HepG2 (cell line): ENCODE measurements around the gene CHTF18. TPM values are rescaled to one million over a fixed set of nuclear protein-coding genes. Genes with fewer than 3 reads are reported as not detected.

Source experiments
- ATAC-seq: fragments of 200-7000 bp; cut with Tn5 transposase; 3 replicates; pipeline ENCODE4 v1.9.1; 2020; ENCODE audit warnings: mild to moderate bottlenecking, moderate library complexity
- BruUV-seq: library from RNA; stranded (reverse); fragments of 400-500 nt; replicated peaks from 2 replicates; lab custom pipeline; 2021; lab: Mats Ljungman, UMichigan
- CTCF ChIA-PET: fragments of 300-600 bp; formaldehyde crosslinking; extraction: SDS; loops from one replicate; lab custom pipeline; 2021; ENCODE audit warnings: low total read pairs, inconsistent platforms, low intra/inter-chr PET ratio; lab: Yijun Ruan, JAX
- POLR2A ChIA-PET: fragments of 350-600 bp; sonication (Branson Sonifier 250); formaldehyde crosslinking; loops from one replicate; lab custom pipeline; 2020; ENCODE audit warnings: antibody characterized with exemption, inconsistent platforms; lab: Yijun Ruan, JAX
- DNase-seq: peaks from one replicate; pipeline ENCODE4 v3.0.0-alpha.2; 2015; ENCODE audit warnings: low spot score
- FAIRE-seq: peaks from 3 replicates; lab custom pipeline; 2011; peaks lifted over from hg19 to GRCh38; lab: Jason Lieb, UNC
- H2AFZ ChIP-seq: one replicate; pipeline ENCODE4 v1.6.1; 2011; ENCODE audit warnings: low read length, inconsistent platforms
- H3K27ac ChIP-seq: fragments of 300-600 bp; 3 replicates; pipeline ENCODE4 v1.8.0; 2011; ENCODE audit warnings: mixed run types, mild to moderate bottlenecking, mixed read lengths, low read length, inconsistent platforms; ENCODE audit not compliant: insufficient read depth; ENCODE audit errors: extremely low read length
- H3K27me3 ChIP-seq, 2 experiments: fragments of 200-600 bp in 1 of 2; 2 replicates in 1 of 2; 3 replicates in 1 of 2; pipeline versions ENCODE4 v1.6.0 to v1.8.0; 2011; ENCODE audit warnings: low read length in 2 of 2, mild to moderate bottlenecking in 2 of 2, moderate library complexity in 2 of 2, inconsistent platforms in 1 of 2; ENCODE audit not compliant: insufficient read depth in 2 of 2, control insufficient read depth in 1 of 2
- H3K36me3 ChIP-seq, 2 experiments: fragments of 200-600 bp in 1 of 2; replicated peaks in 1 of 2; 2 replicates in 1 of 2; 3 replicates in 1 of 2; pipeline versions ENCODE4 v1.5.1 to v1.8.0; 2011; ENCODE audit warnings: low read length in 2 of 2, inconsistent platforms in 1 of 2; ENCODE audit not compliant: insufficient read depth in 2 of 2, control insufficient read depth in 1 of 2
- H3K4me1 ChIP-seq: 2 replicates; pipeline ENCODE4 v1.5.1; 2012; ENCODE audit warnings: low read length, inconsistent platforms; ENCODE audit not compliant: insufficient read depth
- H3K4me2 ChIP-seq: 2 replicates; pipeline ENCODE4 v1.6.0; 2011; ENCODE audit warnings: low read depth, low read length, inconsistent platforms
- H3K4me3 ChIP-seq, 3 experiments: fragments of 200-600 bp in 1 of 3; sonication (generic), shearing (Covaris generic) in 1 of 3; replicated peaks in 1 of 3; 2 replicates each; pipeline ENCODE4 v1.5.1; 2011 to 2016; ENCODE audit warnings: low read length in 3 of 3, inconsistent platforms in 2 of 3, low read depth in 2 of 3, mild to moderate bottlenecking in 2 of 3, control low read depth in 1 of 3, mixed read lengths in 1 of 3; ENCODE audit not compliant: insufficient read depth in 1 of 3
- H3K79me2 ChIP-seq: one replicate; pipeline ENCODE4 v1.6.1; 2011; ENCODE audit warnings: low read length, inconsistent platforms; ENCODE audit not compliant: insufficient read depth
- H3K9ac ChIP-seq: 2 replicates; pipeline ENCODE4 v1.6.0; 2011; ENCODE audit warnings: mild to moderate bottlenecking, low read depth, low read length, inconsistent platforms; ENCODE audit not compliant: insufficient read depth
- H3K9me3 ChIP-seq: 2 replicates; pipeline ENCODE4 v1.5.1; 2012; ENCODE audit warnings: mild to moderate bottlenecking, low read length
- H4K20me1 ChIP-seq: 2 replicates; pipeline ENCODE4 v1.6.0; 2011; ENCODE audit warnings: inconsistent platforms, mild to moderate bottlenecking, low read length, moderate library complexity; ENCODE audit not compliant: insufficient read depth
- ATF1 ChIP-seq: IDR thresholded peaks from 2 replicates; pipeline ENCODE4 v1.6.1; 2016; ENCODE audit warnings: mild to moderate bottlenecking, control low read depth
- FOXC1 ChIP-seq: sonication (generic); formaldehyde crosslinking; IDR thresholded peaks from 2 replicates; pipeline ENCODE4 v1.8.0; 2022; ENCODE audit warnings: mild to moderate bottlenecking, missing genetic modification reagents, borderline replicate concordance
- FOXM1 ChIP-seq: sonication (generic); formaldehyde crosslinking; IDR thresholded peaks from 2 replicates; pipeline ENCODE4 v1.5.0; 2020; ENCODE audit warnings: missing genetic modification reagents
- KDM1A ChIP-seq: IDR thresholded peaks from 2 replicates; pipeline ENCODE4 v1.6.1; 2016; ENCODE audit warnings: missing compliant biosample characterization
- MAFG ChIP-seq: sonication (generic); formaldehyde crosslinking; IDR thresholded peaks from 2 replicates; pipeline ENCODE4 v1.5.1; 2020; ENCODE audit warnings: mild to moderate bottlenecking, missing genetic modification reagents
- PHB2 ChIP-seq: fragments of 450-650 bp; IDR thresholded peaks from 2 replicates; pipeline ENCODE4 v1.6.1; 2018; ENCODE audit not compliant: partially characterized antibody
- SMARCC2 ChIP-seq: fragments of 450-650 bp; IDR thresholded peaks from 2 replicates; pipeline ENCODE4 v1.6.1; 2017; ENCODE audit warnings: antibody characterized with exemption, mild to moderate bottlenecking
- TCF7 ChIP-seq: sonication (generic); IDR thresholded peaks from 2 replicates; pipeline ENCODE4 v1.6.1; 2016; ENCODE audit warnings: antibody characterized with exemption, low read depth
- ZBTB8A ChIP-seq: sonication (generic); formaldehyde crosslinking; IDR thresholded peaks from 2 replicates; pipeline ENCODE4 v1.4.0; 2020; ENCODE audit warnings: mild to moderate bottlenecking, low read depth, missing genetic modification reagents, borderline replicate concordance
- ZNF12 ChIP-seq: sonication (generic); formaldehyde crosslinking; IDR thresholded peaks from 2 replicates; pipeline ENCODE4 v1.5.0; 2020; ENCODE audit warnings: missing genetic modification reagents
- ZNF274 ChIP-seq: sonication (generic); formaldehyde crosslinking; IDR thresholded peaks from 2 replicates; pipeline ENCODE4 v1.5.1; 2020; ENCODE audit warnings: mild to moderate bottlenecking, missing genetic modification reagents
- ZNF616 ChIP-seq: sonication (generic); formaldehyde crosslinking; IDR thresholded peaks from 2 replicates; pipeline ENCODE4 v1.5.0; 2020; ENCODE audit warnings: low read depth, mild to moderate bottlenecking, missing genetic modification reagents
- ZNF747 ChIP-seq: sonication (generic); formaldehyde crosslinking; IDR thresholded peaks from 2 replicates; pipeline ENCODE4 v1.8.1; 2023; ENCODE audit warnings: missing genetic modification reagents, mild to moderate bottlenecking, borderline replicate concordance
- WGBS: methylation state at CpG from one replicate; pipeline ENCODE4 v1.1.6; 2017; ENCODE audit warnings: low lambda C conversion rate; 5-methylcytosine and 5-hydroxymethylcytosine counted together
- in situ Hi-C: cut with HindIII; loops from 2 replicates; pipeline ENCODE4 v1.10.0; 2017; ENCODE audit warnings: low pct_unique_long_range_greater_than_20kb; ENCODE audit not compliant: extremely low pct_ligation_motif_present
- intact Hi-C: fragments of 100-400 bp; cut with micrococcal nuclease; formaldehyde crosslinking; loops from one replicate; pipeline ENCODE4 v1.10.0; 2022; ENCODE audit not compliant: unreplicated experiment
- polyA plus RNA-seq, 8 experiments: library from polyadenylated mRNA; depleted of rRNA in 3 of 8; stranded (reverse) in 7 of 8; unstranded in 1 of 8; fragments of >200 nt; fragmentation: Illumina TruSeq in 4 of 8; extraction: Trizol in 4 of 8; gene quantifications; 2 replicates each; pipeline versions ENCODE4 v1.2.1 to v1.2.3, GENCODE V29; 2011 to 2016; ENCODE audit warnings: low read depth in 4 of 8, missing spikeins in 1 of 8, mixed read lengths in 1 of 8; ENCODE audit not compliant: insufficient read depth in 1 of 8
- total RNA-seq, 5 experiments: library from RNA; depleted of rRNA; stranded (reverse); fragments of >200 nt; fragmentation: Illumina TruSeq; extraction: Trizol; gene quantifications; 2 replicates each; pipeline ENCODE4 v1.2.3, GENCODE V29; 2016; ENCODE audit warnings: low read depth in 1 of 5
- TF ChIP-seq, protein P1 (sequence below): sonication (generic); formaldehyde crosslinking; conservative IDR thresholded peaks from 2 replicates; pipeline ENCODE4 v1.8.1; 2023; ENCODE audit warnings: missing genetic modification reagents

CHTF18 gene
- total and polyA plus RNA-seq, 2 of the 13 experiments (the other 11 are each of a cell fraction or from before 2014, with no cell fraction given) = 8.6 to 22.9 TPM

- POLR2A ChIA-PET = no interaction called here
- in situ Hi-C loops (no loop called here), intact Hi-C loops (no loop called here)
- 0 out of 5 replicates have a peak, but pooled peaks cover 1 to 2% of the 10 kb centered on the region in 2 experiments for H3K36me3 ChIP-seq
- CTCF ChIA-PET = no interaction called here
- no peaks in the 10 kb centered on the region for H3K79me2 ChIP-seq
- ATAC-seq = no peak
- H2AFZ ChIP-seq = no peak overlapping the region
- H3K9me3 ChIP-seq = no peaks in the 10 kb centered on the region
- H3K9ac ChIP-seq = no peak overlapping the region
- TF ChIP-seq ZNF616 (CRISPR knock-in tag) = no peak
- TF ChIP-seq, protein P1, sequence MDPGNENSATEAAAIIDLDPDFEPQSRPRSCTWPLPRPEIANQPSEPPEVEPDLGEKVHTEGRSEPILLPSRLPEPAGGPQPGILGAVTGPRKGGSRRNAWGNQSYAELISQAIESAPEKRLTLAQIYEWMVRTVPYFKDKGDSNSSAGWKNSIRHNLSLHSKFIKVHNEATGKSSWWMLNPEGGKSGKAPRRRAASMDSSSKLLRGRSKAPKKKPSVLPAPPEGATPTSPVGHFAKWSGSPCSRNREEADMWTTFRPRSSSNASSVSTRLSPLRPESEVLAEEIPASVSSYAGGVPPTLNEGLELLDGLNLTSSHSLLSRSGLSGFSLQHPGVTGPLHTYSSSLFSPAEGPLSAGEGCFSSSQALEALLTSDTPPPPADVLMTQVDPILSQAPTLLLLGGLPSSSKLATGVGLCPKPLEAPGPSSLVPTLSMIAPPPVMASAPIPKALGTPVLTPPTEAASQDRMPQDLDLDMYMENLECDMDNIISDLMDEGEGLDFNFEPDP (CRISPR knock-in tag) = no peak
- no peak for TF ChIP-seq ZNF747
- no peak for TF ChIP-seq FOXM1 (CRISPR knock-in tag)
- no peak for TF ChIP-seq ZNF274 (CRISPR knock-in tag)
- H3K27me3 ChIP-seq = peaks cover 15 to 30% of the 10 kb centered on the region in 2 experiments
- 91% methylated on average over 19 of the region's 19 CpGs for WGBS
- no peak for FAIRE-seq
- no peaks in the 10 kb centered on the region for H4K20me1 ChIP-seq
- no peak overlapping the region for H3K4me3 ChIP-seq
- H3K4me2 ChIP-seq = no peak overlapping the region
- BruUV-seq = no TSS peak
- DNase-seq = no peak
- no peaks in the 10 kb centered on the region for H3K4me1 ChIP-seq
- no peak overlapping the region for H3K27ac ChIP-seq
These were observed 10.2 kb downstream of the CHTF18 start for GRCh38 chr16:798666-799065.

DNA sequence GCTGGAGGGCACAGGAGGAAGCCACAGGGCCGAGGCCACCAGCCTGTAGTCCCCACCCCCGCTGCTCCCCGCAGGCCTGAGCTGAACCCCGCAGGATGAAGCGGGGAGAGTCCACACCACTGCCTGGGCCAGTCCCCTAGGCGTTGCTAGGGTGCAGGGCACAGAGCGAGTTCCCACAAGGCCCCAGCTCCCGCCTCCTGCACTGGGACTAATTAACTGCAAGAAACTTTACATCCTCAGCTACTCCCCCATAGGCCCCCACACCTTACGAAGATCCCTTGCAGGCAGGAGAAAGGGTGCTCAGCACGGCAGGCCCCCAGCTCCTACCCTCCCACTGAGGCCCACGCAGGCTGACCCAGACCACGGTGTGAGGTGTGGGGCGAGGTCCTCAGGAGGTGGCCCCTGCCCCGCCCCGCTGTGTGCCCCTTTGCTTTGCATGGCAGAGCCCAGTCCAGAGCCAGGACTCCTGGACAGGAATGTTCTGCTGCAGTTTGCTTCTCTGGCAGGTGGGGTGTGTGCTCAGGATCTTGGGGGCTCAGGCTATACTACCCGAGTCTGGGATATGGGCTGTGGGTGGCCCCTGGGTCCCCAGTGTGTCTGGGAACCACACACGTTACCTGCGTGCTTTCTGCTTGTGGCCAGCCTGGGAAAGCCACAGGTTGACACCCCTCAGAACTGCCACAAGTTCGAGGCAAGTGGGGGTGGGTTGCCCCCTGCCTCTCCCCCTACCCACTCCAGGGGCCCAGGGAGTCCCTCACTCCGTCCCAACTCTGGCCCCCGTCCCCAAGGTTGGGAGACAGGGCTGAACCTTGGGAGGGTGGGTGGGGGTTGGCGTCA, 10.9 kb downstream of the CHTF18 start:
- Histone ChIP-seq H3K4me1 (no peaks in the 10 kb centered on the region), H4K20me1 (no peaks in the 10 kb centered on the region), H3K27me3 (peaks cover 15 to 36% of the 10 kb centered on the region in 2 experiments), H2AFZ (no peak overlapping the region), H3K36me3 (0 out of 5 replicates have a peak, but pooled peaks cover 1 to 2% of the 10 kb centered on the region in 2 experiments), H3K27ac (no peak overlapping the region), H3K4me3 (no peak overlapping the region), H3K9ac (no peak overlapping the region), H3K9me3 (no peaks in the 10 kb centered on the region), H3K4me2 (no peak overlapping the region), H3K79me2 (no peaks in the 10 kb centered on the region)
- intact Hi-C loops (no loop called here), in situ Hi-C loops (no loop called here)
- BruUV-seq = no TSS peak
- CTCF ChIA-PET = no interaction called here
- no peak for FAIRE-seq
- ATAC-seq = no peak
- TF ChIP-seq TCF7 = no peak
- no peak for TF ChIP-seq SMARCC2
- TF ChIP-seq FOXC1 (CRISPR knock-in tag) = no peak
- TF ChIP-seq PHB2 = no peak
- no peak for TF ChIP-seq MAFG (CRISPR knock-in tag)
- TF ChIP-seq KDM1A (CRISPR knock-in tag) = no peak
- TF ChIP-seq ATF1 = no peak
- no peak for TF ChIP-seq ZBTB8A (CRISPR knock-in tag)
- no peak for TF ChIP-seq ZNF12 (CRISPR knock-in tag)
- POLR2A ChIA-PET = no interaction called here
- DNase-seq = no peak
- 78% methylated on average over 12 of the region's 22 CpGs for WGBS
